GM18909 (cell line): ENCODE results near the gene TTC32.

ENCODE experiments used
- ATAC-seq: cut with Tn5 transposase; IDR thresholded peaks from one replicate; pipeline ENCODE4 v1.9.1; 2021; ENCODE audit warnings: mild to moderate bottlenecking; ENCODE audit not compliant: unreplicated experiment, poor library complexity

Gene TTC32

GRCh38 chr2:19854596-19855541 lies 46.9 kb downstream of the TTC32 start:
- no peak for ATAC-seq

GRCh38 chr2:19851116-19851695 lies 50.6 kb downstream of the TTC32 start:
- ATAC-seq = no peak

DNA sequence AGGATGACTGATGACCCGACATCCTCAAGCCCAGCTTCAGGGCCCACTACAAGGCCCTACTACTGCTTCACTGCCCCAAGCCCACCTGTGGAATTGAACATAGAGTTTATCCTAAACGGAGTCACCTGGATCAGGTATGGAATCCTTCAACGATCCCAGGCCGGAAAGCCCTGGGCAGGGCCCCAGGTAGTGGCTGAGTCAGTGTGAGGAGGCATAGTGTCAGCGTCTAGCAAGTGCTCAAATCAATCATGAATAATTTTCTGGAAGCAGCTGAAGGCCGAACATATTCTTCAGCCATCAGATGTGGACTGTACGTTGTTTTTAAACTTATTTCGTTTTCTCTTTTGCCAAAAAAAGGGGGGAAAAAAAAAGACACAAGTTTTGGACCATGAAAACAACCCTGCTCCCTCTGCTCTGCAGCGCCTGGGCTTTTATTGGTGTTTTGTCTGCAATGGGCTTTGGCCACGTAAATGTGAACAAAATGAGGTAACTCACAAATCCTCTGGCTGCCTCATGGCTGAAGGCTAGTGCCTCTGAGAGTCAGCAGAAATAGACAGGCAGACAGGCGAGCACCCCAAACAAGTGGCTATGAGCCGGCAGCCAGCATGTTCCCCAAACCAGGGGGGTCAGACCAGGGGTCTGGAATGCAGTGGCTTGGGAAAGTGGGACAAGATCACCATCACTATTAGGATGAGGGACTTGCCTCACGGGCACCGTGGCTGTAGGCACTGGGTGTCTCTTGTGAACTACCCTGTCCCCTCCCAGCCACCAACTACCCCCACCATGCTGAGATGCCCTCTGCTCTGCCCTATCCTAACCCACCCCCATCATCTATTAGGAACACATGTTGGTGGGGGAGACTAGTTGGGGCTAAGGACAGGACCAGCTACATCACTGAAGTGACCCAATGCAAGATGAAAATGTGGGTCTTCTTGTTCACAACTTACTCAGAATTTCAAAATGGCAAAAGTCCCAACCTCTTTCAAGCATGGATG lies 51.4 kb downstream of the TTC32 start:
- ATAC-seq = no peak

- ATAC-seq = no peak
Measured at GRCh38 chr2:19848952-19849351, 52.8 kb downstream of the TTC32 start.

DNA sequence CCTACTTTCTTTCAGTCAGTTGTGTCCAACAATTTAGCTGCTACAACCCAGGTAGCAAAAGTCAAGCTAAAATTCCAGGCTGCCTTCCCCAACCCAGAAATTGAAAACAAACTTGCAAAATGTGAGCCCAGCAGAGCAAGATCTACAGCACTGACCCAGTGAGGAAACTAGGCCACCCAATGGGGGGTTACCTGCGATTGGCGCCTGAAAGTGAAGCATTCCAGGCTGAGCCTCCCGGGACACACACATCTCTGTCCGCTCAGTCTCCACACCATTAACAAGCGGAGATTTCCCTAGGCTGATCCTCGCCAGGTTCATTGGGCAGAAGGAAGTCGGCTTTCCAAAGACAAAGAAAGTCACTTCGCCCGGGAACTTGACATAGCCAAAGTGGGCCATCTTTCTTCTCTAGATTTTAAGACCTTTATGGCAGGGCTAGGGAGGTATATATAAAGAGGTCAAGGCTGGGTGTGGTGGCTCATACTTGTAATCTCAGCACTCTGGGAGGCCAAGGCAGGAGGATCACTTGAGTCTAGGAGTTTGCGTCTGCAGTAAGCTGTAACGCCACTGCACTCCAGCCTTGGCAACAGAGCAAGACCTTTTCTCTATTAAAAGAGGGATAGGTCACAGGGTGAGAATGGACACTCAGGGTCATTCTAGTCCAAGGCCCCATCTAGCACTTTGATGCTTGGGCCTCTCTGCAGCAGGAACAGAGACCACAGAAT lies 53.6 kb downstream of the TTC32 start:
- ATAC-seq = no peak

DNA sequence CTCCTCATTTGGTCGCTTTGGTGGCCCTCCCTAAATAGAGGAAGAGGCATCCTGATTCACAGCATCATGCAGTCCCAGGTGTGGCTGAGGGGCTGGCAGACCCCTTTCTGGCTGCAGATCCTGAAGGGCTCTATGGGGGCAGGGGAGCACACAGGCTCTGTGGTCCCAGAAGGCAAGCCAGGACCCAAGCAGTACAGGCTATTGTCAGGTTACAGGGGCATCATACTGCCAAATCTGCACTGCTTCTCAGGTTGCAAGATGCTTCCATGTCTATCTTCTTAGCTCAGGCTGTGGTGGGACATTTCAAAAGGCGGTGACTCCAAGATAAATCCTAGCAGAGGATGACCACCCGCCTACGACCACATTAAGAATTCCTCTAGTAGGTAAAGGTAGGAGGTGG lies 54.3 kb downstream of the TTC32 start:
- ATAC-seq = no peak
